HG03108 (cell line): ENCODE results near the gene CR2.
"Not testable (repeated sequence)": the region's sequence is repeated elsewhere in the genome, so short reads cannot be mapped to it uniquely, and the experiment has no call there.

ENCODE experiments used
- ATAC-seq: cut with Tn5 transposase; IDR thresholded peaks from one replicate; pipeline ENCODE4 v1.9.1; 2021; ENCODE audit warnings: moderate library complexity; ENCODE audit not compliant: unreplicated experiment

Gene CR2

DNA sequence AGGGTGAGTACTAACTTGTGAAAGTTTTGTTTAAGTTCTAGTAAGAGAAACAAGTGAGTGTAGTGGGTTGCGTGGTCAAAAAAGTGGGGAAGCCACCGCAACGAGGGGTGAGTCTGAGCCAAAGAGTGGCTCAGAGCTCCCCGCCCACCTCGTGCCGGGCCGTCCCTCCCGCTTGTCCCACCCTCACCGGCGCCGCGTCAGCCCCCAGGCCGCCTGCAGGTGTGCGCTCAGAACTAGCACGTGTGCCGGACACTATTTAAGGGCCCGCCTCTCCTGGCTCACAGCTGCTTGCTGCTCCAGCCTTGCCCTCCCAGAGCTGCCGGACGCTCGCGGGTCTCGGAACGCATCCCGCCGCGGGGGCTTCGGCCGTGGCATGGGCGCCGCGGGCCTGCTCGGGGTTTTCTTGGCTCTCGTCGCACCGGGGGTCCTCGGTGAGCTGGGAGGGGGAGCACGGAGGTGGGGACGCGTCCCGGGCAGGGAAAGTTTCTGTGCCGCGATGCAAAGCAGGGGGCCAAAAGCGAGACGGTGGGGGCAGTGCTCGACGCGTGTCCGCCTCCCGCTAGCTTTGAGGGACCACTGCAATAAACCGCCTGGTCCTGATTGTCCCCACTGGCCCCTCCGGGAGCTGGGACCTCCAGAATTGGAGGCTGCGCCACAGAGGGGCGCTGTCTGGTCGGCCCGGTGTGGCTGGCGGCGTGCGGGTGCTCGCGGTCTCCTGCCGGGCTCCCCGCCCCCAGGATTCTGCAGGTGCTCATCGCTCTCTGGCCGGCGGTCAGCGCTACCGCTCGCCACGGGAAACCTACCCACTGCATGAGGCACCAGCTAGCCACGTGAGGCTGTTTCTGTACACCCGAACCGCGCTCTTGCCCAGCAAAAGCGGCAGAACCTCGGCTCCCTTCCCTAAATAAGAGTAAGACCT, at the start of gene CR2:
Gene CR2 (plus strand): TSS at position 283 of the 919 bp plus-strand sequence. CDS start 91 bp downstream, at position 374.
- peak; percentile 70 for ATAC-seq

- no peak for ATAC-seq
Measured at GRCh38 chr1:207404849-207405525, 49.1 kb upstream of the CR2 start.

GRCh38 chr1:207405814-207406213, 48.3 kb upstream of the CR2 start:
- ATAC-seq: no peak

- no peak for ATAC-seq
Measured at GRCh38 chr1:207407655-207408260, 46.4 kb upstream of the CR2 start.

DNA sequence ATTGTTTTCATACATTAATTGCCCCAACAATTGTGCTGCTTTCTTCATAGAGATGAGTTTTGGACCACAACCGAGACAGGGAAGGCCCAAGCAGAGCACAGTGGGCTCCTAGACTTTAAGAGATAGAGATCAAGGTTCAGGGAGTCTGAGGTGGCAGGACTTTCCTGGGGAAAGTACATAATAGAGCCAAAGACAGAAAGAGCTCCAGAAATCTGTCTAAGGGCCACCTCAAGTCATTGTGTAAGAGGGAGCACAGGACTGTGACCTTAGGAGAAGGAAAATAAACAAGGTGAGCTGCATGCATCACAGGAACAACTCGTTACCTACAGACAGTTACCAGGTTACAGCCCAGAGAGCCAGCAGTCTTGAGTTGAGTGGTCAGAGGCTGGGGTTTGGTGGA, 41.3 kb upstream of the CR2 start:
- ATAC-seq: no peak

- ATAC-seq: peak; percentile 86
Measured at GRCh38 chr1:207414606-207415108, 39.5 kb upstream of the CR2 start.

GRCh38 chr1:207417076-207417475, 37.1 kb upstream of the CR2 start:
- ATAC-seq: no peak

DNA sequence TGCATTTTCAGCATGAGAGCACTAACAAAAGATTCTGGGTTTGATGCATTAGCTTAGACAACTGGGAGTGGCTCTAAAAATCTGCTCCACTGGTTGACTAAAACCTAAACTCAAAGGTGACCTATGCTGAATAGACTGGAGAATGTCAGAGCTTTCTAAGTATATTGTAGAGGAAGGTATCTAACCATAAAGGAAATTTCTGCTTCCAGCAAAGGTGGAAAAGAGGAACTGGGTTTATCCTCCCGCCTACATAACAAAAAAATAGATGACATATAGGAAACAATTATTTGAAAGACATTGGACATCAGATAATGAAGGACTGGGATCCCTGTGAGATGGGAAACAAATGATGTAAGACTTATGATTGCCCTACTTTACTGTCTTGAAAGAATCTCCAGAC, 35.8 kb upstream of the CR2 start:
- no peak for ATAC-seq

DNA sequence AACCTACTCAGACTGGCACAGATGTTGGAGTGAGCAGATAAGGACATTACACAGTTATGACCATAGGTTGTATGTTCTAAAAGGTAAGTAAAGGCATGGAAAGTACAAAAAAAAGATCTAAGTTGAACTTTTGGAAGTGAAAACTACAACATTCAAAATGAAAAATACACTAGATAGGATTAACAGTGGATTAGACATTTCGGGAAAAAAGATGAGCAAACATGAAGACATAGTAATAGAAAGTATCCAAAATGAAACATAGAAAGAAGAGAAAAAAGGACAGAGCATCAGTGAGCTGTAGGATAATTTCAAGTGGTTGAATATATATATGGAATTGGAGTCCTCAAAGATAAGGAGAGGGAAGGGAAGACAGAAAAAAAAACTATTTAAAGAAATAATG, 34.0 kb upstream of the CR2 start:
- ATAC-seq: no peak

GRCh38 chr1:207421078-207421477, 33.0 kb upstream of the CR2 start:
- no peak for ATAC-seq

DNA sequence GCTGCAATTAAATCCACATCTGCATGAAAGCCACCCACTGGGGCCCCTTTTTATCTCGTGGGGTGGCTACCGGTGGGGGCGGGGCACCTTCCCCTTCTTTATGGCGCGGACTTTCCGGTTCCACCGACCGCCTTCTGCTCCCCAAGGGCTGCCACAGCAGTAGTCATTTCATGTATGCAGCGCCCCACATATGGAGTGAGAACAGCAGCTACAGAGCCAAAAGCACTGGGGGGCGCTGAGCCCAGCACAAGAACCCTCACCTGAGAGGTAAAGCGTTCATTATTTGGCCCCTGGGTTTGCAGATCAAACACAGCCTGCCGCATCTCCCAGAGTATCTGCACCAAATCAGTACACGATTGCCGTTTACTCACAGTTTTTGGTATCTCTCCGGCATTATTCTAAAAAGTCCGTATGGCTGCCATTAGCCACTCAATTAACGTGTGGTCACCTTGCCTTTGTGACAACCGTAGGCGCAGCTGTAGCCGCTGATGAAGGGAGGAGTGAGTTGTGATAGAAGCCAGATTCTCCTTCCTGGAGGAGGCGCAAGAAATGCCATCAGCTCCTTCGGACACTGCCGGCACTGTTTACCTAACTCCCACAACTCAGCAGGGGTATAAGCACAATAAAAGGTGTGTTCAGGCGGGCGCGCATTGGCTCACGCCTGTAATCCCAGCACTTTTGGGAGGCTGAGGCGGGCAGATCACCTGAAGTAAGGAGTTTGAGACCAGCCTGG, 30.4 kb upstream of the CR2 start:
- no peak for ATAC-seq

- ATAC-seq: no peak
Measured at GRCh38 chr1:207424570-207425131, 29.5 kb upstream of the CR2 start.

GRCh38 chr1:207427832-207428585, 26.1 kb upstream of the CR2 start:
- ATAC-seq: no peak

GRCh38 chr1:207428783-207429182, 25.3 kb upstream of the CR2 start:
- ATAC-seq: no peak

GRCh38 chr1:207429963-207430362, 24.2 kb upstream of the CR2 start:
- peak; percentile 52 for ATAC-seq

DNA sequence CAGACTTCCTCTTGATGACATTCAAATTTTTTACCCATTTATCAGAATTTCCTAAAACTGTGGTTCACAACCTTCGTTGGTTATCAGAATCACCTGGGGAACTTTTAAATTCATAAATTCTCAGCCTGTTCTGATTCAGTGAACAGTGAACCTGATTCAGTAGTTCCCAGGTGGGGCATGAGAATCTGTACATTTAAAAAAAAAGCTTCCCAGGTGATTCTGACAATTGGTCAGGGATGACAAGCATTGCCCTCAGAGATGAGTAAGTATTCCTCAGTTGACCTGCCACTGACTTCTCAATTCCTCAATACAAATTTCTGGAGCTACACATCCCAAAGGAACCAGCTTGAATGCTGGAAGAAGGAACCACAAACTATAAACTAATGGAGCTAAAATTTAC, 23.5 kb upstream of the CR2 start:
- no peak for ATAC-seq

GRCh38 chr1:207431508-207431907, 22.6 kb upstream of the CR2 start:
- ATAC-seq: no peak

GRCh38 chr1:207433435-207433834, 20.7 kb upstream of the CR2 start:
- no peak for ATAC-seq

GRCh38 chr1:207436746-207437145, 17.4 kb upstream of the CR2 start:
- ATAC-seq: not testable (repeated sequence)

DNA sequence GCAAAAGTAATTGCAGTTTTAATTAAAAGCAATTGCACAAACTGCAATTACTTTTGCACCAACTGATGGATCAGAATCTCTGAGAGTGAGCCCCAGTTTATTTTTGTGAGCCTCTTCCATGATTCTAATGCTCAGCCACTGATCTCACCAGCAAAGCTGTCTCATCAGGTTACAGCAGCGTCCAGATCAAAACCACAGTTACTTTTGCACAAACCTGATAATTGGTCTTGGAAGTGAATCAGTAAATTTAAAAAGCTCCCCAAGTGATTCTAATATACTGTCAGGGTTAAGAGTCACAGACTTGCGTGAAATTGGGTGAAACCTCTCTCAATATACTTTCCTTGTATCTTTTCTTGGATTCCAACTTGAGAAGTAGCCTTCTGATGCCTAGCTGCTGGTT, 13.5 kb upstream of the CR2 start:
- no peak for ATAC-seq
